HG03045 (cell line): ENCODE results near the gene HIVEP1.
A peak's percentile ranks its signal among the peaks of the same experiment; 100 is the strongest.

Experiments
- ATAC-seq: cut with Tn5 transposase; IDR thresholded peaks from one replicate; pipeline ENCODE4 v1.9.1; 2021; ENCODE audit warnings: mild to moderate bottlenecking, moderate library complexity; ENCODE audit not compliant: unreplicated experiment

The HIVEP1 gene

DNA sequence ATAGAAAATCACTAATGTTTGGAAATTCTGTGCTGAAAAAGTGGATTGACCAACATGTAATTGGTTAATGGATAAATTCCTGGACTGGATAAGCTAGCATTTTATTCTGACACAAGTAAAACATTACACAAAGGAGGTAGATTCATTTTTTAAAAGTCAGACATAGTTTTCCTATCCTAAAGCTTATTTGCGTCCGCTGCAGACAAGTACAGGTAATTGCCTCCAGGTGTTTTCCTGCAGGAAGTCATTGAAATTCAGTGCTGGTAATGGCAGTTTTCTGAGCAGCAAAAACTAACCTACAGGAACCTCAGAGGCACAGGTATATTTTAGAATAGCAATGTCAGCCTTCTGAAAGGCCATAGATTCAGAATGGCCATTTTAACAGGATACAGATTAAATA is 20.0 kb upstream of the HIVEP1 start:
- ATAC-seq = no peak

DNA sequence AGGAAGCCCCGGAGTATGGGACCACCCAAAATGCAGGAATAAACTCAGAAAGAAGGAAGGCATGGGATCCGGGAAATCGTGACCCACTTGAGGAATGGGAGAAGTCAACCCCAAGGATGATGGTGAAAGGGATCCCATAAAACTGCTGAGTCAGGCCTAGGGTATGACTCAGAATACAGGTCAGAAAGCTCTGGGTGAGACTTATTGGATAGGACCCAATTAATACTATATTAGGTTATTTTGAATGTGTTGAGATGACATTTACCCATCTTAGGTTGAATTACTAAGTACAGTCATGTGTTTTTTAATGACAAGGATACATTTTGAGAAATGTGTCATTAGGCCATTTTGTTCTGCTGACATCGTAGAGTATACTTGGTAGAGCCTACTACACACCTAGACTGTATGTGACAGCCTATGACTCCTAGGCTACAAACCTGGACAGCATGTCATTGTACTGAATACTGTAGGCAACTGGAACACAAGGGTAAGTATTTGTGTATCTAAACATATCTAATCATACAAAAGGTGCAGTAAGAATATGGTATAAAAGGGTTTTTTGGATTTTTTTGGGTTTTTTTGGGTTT is 17.1 kb upstream of the HIVEP1 start:
- no peak for ATAC-seq

- ATAC-seq = no peak
Measured at GRCh38 chr6:11996751-11997150, 15.4 kb upstream of the HIVEP1 start.

GRCh38 chr6:11999246-11999645 is 12.9 kb upstream of the HIVEP1 start:
- no peak for ATAC-seq

DNA sequence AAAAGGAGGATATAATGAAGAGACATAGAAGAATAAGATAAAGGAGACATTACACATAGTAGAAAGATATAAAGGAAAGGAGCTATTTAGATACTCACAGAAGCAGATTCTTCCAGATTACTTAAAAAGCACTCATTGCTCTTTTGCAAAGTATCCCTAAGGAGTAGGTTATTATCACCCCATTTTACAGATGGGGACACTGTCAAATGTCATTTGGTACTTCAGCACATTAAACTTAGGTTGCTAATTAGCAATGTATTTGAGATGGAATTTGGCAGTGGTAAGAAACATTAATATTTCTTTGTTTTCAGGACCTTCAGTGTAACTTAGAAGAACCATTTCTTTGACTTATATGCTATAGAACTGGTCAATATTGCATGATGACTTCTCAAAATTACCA is 11.9 kb upstream of the HIVEP1 start:
- no peak for ATAC-seq

DNA sequence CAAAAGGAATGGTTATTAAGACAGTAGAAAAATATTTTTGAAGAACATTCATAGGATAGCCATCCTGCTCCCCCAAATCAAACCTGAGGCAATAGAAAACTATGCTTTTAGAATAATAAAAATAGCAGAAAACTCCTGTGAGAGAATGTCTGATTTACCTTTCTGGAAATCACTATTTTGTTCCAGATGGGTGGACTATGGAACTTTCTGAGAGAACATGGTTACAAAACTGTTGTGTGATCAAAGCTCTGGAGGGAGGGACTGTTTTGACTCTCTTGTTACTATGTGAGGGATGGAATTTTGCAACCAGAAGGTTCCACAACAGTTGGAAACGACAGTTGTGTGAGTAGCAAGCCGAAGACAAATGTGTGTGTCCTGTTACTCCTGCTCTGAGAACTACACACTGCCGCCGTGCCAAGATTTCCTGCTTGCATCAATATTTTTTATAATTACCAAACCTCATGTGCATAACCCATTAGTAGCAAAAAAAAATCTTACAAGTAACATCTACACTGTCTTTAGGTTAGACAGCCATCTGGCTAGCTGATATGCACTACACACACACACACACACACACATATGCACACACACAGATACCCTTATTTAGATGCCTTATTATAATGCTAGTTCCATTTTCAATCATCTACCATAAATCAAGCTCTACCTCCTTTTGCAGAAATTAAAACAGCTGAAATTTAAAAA is 11.0 kb upstream of the HIVEP1 start:
- ATAC-seq = no peak

GRCh38 chr6:12001706-12002435 is 10.2 kb upstream of the HIVEP1 start:
- no peak for ATAC-seq

- ATAC-seq = no peak
Measured at GRCh38 chr6:12007473-12007872, 4.6 kb upstream of the HIVEP1 start.

GRCh38 chr6:12007887-12008286 is 4.2 kb upstream of the HIVEP1 start:
- no peak for ATAC-seq

DNA sequence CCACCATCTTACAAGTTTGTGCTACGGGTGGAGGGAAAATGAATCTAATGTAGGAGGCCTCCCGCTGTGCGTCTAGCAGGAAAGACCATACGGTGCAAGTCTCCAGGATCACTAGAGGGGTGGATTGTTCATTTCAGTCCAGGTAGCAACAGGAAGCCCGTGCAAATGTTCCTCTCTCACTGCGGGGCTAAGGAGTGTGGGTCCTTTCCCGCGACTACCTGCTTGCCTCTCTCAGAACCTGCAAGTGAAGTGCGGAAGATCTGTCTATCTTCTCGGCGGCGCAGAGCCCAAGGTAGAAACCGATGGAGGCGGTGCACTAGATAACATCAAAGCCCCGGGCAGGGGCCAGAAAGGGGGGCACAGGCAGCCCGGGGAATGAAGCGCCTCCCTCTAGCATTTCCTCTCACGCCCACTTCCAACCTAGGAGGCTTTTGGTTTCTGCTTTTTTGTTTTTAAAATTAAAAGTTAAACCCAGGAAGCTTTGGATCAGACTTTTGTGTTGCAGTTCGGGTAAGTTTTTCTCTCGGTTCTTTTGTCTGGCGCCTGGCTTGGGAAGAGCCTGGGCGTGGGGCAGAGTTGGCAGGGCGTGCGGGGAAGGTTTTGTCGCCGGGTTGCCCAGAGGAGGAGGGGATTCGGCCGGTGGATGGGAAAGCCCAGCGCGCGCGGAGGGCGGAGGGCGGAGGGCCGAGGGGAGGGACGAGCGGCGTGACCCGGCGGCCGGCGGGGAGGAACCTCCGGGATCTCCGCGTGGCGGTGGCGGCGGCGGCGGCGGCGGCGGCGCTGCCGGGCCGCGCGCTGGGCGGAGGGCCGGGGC is 3.5 kb upstream of the HIVEP1 start:
- ATAC-seq = peak; percentile 31

GRCh38 chr6:12009180-12009685 is 2.9 kb upstream of the HIVEP1 start:
- no peak for ATAC-seq

GRCh38 chr6:12009876-12010634 is 2.1 kb upstream of the HIVEP1 start:
- ATAC-seq = no peak

- ATAC-seq = peak; percentile 35
Measured at GRCh38 chr6:12010635-12011275, 1.4 kb upstream of the HIVEP1 start.

DNA sequence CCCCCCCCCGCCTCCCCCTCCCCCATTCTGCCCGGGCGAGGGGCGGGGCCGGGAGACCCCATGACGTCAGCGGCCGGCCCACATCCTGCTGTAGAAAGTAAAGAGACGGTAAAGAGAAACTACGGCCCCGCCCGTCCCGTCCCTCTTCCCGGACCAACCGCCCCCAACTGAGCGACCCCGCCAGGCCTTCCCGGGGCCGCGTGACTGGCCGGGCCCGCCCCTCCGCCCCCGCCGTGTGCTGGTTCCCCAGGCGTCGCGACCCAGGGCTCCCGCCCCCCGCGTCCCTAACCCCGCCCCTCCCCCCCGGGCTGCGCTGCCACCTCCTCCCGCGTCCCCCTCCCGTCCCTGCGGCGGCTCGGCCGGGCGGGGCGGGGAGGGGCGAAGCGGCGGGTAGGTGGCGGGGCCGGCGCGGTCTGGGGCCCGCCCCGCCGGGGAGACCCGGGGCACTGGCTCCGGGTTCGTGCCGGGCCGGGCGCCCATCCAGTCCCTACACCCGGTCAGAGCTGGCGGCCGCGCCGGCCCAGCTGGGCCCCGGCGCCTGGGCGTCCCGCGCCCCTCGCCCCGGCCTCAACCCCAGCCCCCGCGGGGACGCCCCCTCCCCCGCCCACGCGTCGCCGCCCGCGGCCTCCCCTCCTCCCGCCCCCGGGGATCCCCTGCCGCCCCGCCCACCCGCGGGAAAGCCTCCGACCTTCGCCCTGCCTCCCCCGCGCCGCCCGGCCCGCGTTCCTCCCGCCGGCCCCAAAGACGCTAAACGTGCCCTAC is 655 bp upstream of the HIVEP1 start:
- peak; percentile 64 for ATAC-seq

- no peak for ATAC-seq
Measured at GRCh38 chr6:12012558-12013306, 620 bp downstream of the HIVEP1 start.

DNA sequence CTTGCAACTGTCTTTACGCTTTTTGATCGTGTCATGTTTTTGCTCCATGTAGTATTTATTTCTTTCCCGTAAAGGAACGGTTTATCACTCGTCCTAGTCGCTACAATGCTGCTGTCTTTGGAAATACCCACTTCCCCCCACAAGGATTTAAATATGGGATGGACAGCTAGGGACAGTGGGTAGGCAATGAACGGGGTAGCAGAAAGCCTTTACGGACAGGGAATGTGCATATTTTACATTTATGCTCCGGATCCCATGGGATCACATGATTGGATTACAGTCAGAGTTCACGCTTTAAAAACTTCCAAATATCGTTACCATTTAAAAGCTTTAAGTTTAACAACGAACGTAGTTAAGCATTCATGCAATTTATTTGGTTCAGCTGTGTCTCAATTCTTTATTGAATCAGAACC is 1.2 kb downstream of the HIVEP1 start:
- ATAC-seq = no peak

- ATAC-seq = no peak
Measured at GRCh38 chr6:12014027-12014872, 2.1 kb downstream of the HIVEP1 start.

DNA sequence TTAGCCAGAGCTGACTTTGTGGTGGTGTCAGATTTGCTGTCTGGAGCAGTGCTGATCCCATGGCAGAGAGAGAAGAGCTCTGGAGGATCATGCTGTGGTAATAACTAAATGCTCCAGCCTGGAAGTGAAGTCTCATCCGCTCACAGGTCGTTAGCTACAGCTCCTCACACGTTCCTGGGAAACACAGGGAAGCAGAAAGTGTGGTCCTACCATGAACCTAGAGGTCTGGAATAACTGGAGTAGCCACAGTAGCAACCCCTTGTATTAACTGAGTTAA is 2.7 kb downstream of the HIVEP1 start:
- ATAC-seq = no peak
